CD4-positive, alpha-beta T cell treated with Interleukin-1 beta for 1 hour (primary cell): ENCODE data around the gene ARHGAP10.
A peak's percentile ranks its signal among the peaks of the same experiment; 100 is the strongest.

Experiments
- DNase-seq, 2 donors: peaks; one replicate each; pipeline ENCODE4 v3.0.0-alpha.2; 2020 to 2022

ARHGAP10 gene

GRCh38 chr4:147829401-147830101, 97.7 kb downstream of the ARHGAP10 start:
- DNase-seq: no peak

- no peak for DNase-seq
Observed at GRCh38 chr4:147830102-147830463, 98.2 kb downstream of the ARHGAP10 start.

- DNase-seq: no peak
Observed at GRCh38 chr4:147830987-147831386, 99.1 kb downstream of the ARHGAP10 start.

- peak in 1 of 2 donors; percentile 63 for DNase-seq
Observed at GRCh38 chr4:147831551-147832171, 99.8 kb downstream of the ARHGAP10 start.

- DNase-seq: no peak
Observed at GRCh38 chr4:147833254-147833653, 101.4 kb downstream of the ARHGAP10 start.

GRCh38 chr4:147833741-147834140, 101.9 kb downstream of the ARHGAP10 start:
- no peak for DNase-seq

GRCh38 chr4:147834480-147834879, 102.6 kb downstream of the ARHGAP10 start:
- DNase-seq: no peak

GRCh38 chr4:147836807-147837206, 104.9 kb downstream of the ARHGAP10 start:
- no peak for DNase-seq

- no peak for DNase-seq
Observed at GRCh38 chr4:147837435-147837834, 105.5 kb downstream of the ARHGAP10 start.

- DNase-seq: no peak
Observed at GRCh38 chr4:147837854-147838253, 106.0 kb downstream of the ARHGAP10 start.

GRCh38 chr4:147839200-147839599, 107.3 kb downstream of the ARHGAP10 start:
- DNase-seq: no peak

- DNase-seq: no peak
Observed at GRCh38 chr4:147839663-147840062, 107.8 kb downstream of the ARHGAP10 start.

GRCh38 chr4:147840838-147841738, 109.2 kb downstream of the ARHGAP10 start:
- no peak for DNase-seq

- DNase-seq: no peak
Observed at GRCh38 chr4:147842573-147842972, 110.7 kb downstream of the ARHGAP10 start.

- no peak for DNase-seq
Observed at GRCh38 chr4:147843162-147843561, 111.3 kb downstream of the ARHGAP10 start.

- DNase-seq: no peak
Observed at GRCh38 chr4:147844781-147845180, 112.9 kb downstream of the ARHGAP10 start.

GRCh38 chr4:147846318-147847155, 114.6 kb downstream of the ARHGAP10 start:
- DNase-seq: peak in 1 of 2 donors; percentile 29

- DNase-seq: no peak
Observed at GRCh38 chr4:147847751-147848590, 116.1 kb downstream of the ARHGAP10 start.

GRCh38 chr4:147848634-147849033, 116.7 kb downstream of the ARHGAP10 start:
- DNase-seq: no peak

GRCh38 chr4:147851135-147851534, 119.2 kb downstream of the ARHGAP10 start:
- DNase-seq: no peak

- no peak for DNase-seq
Observed at GRCh38 chr4:147853706-147854105, 121.8 kb downstream of the ARHGAP10 start.

GRCh38 chr4:147854154-147854553, 122.3 kb downstream of the ARHGAP10 start:
- no peak for DNase-seq
